Astrocyte (in vitro differentiated cells and primary cell): Measurements from ENCODE around the gene ANTXR1. TPM values are rescaled to one million over a fixed set of nuclear protein-coding genes. Genes with fewer than 3 reads are reported as not detected.

Experiments
- DNase-seq: peaks from one replicate; pipeline ENCODE4 v3.0.0-alpha.2; 2010; ENCODE audit warnings: low read depth
- FAIRE-seq: peaks from 2 replicates; lab custom pipeline; 2011; peaks lifted over from hg19 to GRCh38; lab: Jason Lieb, UNC
- H2AFZ ChIP-seq: 2 replicates; pipeline ENCODE4 v1.6.0; 2012; ENCODE audit warnings: low read depth, low read length, inconsistent platforms
- H3K27ac ChIP-seq: 2 replicates; pipeline ENCODE4 v1.5.1; 2011; ENCODE audit warnings: low read depth, low read length, inconsistent platforms
- H3K27me3 ChIP-seq: 2 replicates; pipeline ENCODE4 v1.6.0; 2011; ENCODE audit warnings: low read length, inconsistent platforms; ENCODE audit not compliant: insufficient read depth
- H3K36me3 ChIP-seq: 2 replicates; pipeline ENCODE4 v1.5.1; 2011; ENCODE audit warnings: low read length, inconsistent platforms; ENCODE audit not compliant: insufficient read depth
- H3K4me1 ChIP-seq: 2 replicates; pipeline ENCODE4 v1.5.1; 2011; ENCODE audit warnings: low read length, inconsistent platforms; ENCODE audit not compliant: insufficient read depth
- H3K4me2 ChIP-seq: 2 replicates; pipeline ENCODE4 v1.6.0; 2012; ENCODE audit warnings: low read length, inconsistent platforms
- H3K4me3 ChIP-seq: 2 replicates; pipeline ENCODE4 v1.5.1; 2011; ENCODE audit warnings: low read depth, mild to moderate bottlenecking, low read length, inconsistent platforms; ENCODE audit not compliant: insufficient read depth
- H3K79me2 ChIP-seq: 2 replicates; pipeline ENCODE4 v1.6.0; 2012; ENCODE audit warnings: mild to moderate bottlenecking, low read length, inconsistent platforms; ENCODE audit not compliant: insufficient read depth
- H3K9ac ChIP-seq: 2 replicates; pipeline ENCODE4 v1.6.0; 2012; ENCODE audit warnings: mild to moderate bottlenecking, low read length, inconsistent platforms
- H3K9me3 ChIP-seq: 2 replicates; pipeline ENCODE4 v1.5.1; 2012; ENCODE audit warnings: low read depth, mild to moderate bottlenecking, low read length, inconsistent platforms; ENCODE audit not compliant: insufficient read depth
- H4K20me1 ChIP-seq: 2 replicates; pipeline ENCODE4 v1.6.0; 2012; ENCODE audit warnings: low read length, inconsistent platforms; ENCODE audit not compliant: insufficient read depth
- H3K27ac Mint-ChIP-seq: one replicate; pipeline ENCODE4 v1.8.0; 2021; ENCODE audit warnings: mild to moderate bottlenecking, mixed read lengths; ENCODE audit not compliant: unreplicated experiment
- H3K27me3 Mint-ChIP-seq: one replicate; pipeline ENCODE4 v1.8.0; 2021; ENCODE audit warnings: low read depth, mixed read lengths; ENCODE audit not compliant: unreplicated experiment
- H3K36me3 Mint-ChIP-seq: one replicate; pipeline ENCODE4 v1.8.0; 2021; ENCODE audit warnings: low read depth, mixed read lengths; ENCODE audit not compliant: unreplicated experiment
- H3K4me1 Mint-ChIP-seq: one replicate; pipeline ENCODE4 v1.8.0; 2021; ENCODE audit warnings: low read depth, mixed read lengths; ENCODE audit not compliant: unreplicated experiment
- H3K4me3 Mint-ChIP-seq: one replicate; pipeline ENCODE4 v1.8.0; 2021; ENCODE audit warnings: mild to moderate bottlenecking, moderate library complexity, mixed read lengths; ENCODE audit not compliant: unreplicated experiment
- H3K9me3 Mint-ChIP-seq: one replicate; pipeline ENCODE4 v1.8.0; 2021; ENCODE audit warnings: mild to moderate bottlenecking, mixed read lengths; ENCODE audit not compliant: unreplicated experiment
- CTCF ChIP-seq: IDR thresholded peaks from 2 replicates; pipeline ENCODE4 v1.5.1; 2011; ENCODE audit warnings: low read depth, mild to moderate bottlenecking, inconsistent platforms, low read length, moderate library complexity; ENCODE audit not compliant: insufficient read depth
- EZH2 ChIP-seq: IDR thresholded peaks from 2 replicates; pipeline ENCODE4 v1.6.1; 2012; ENCODE audit warnings: mild to moderate bottlenecking, low read length, inconsistent platforms; ENCODE audit not compliant: insufficient read depth
- total RNA-seq: library from RNA; stranded (reverse); gene quantifications from 2 replicates; pipeline ENCODE4 v1.2.1, GENCODE V29; 2021

ANTXR1 gene
- total RNA-seq, 1 donor from 2014 or later = 67.8 TPM

GRCh38 chr2:68980956-68981355 is 32.0 kb upstream of the ANTXR1 start:
- Histone ChIP-seq H3K27ac (no peak overlapping the region), H3K4me3 (no peak overlapping the region), H3K9ac (no peak overlapping the region), H4K20me1 (no peaks in the 10 kb centered on the region), H3K79me2 (no peaks in the 10 kb centered on the region), H3K4me2 (no peak overlapping the region), H3K27me3 (no peaks in the 10 kb centered on the region), H3K4me1 (no peaks in the 10 kb centered on the region), H3K36me3 (no peaks in the 10 kb centered on the region), H2AFZ (no peak overlapping the region), H3K9me3 (no peaks in the 10 kb centered on the region)
- Mint-ChIP-seq H3K27ac (no peak overlapping the region), H3K4me3 (no peak overlapping the region), H3K36me3 (no peaks in the 10 kb centered on the region), H3K27me3 (no peaks in the 10 kb centered on the region), H3K4me1 (peaks cover 6% of the 10 kb centered on the region), H3K9me3 (no peaks in the 10 kb centered on the region)
- FAIRE-seq = no peak
- TF ChIP-seq CTCF = no peak
- TF ChIP-seq EZH2 = no peak
- DNase-seq = peak; percentile 27

DNA sequence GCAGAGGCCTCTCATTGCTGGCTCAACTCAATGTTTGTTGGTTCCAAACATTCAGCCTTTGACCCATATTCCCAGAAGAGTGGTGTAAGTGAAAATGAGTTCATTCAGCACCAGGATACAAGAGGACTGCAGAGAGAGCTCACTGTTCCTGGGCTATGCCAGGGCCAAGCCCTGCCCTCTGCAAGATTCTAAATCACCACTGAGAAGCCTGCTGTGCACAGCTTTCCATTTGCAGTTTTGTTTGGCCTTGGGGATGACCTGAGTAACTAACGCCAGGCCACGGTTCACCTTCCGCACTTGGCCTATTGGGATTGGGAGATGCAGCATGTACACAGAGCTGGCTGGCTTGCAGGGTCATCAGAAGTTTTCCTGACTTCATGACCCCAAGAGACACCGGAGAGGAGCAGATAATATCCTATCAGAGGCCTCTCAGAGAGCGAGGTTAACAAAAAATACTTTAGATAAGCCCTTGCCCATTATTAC is 25.9 kb upstream of the ANTXR1 start:
- Histone ChIP-seq H4K20me1 (no peaks in the 10 kb centered on the region), H3K4me1 (no peaks in the 10 kb centered on the region), H3K36me3 (no peaks in the 10 kb centered on the region), H3K9ac (no peak overlapping the region), H3K4me3 (no peak overlapping the region), H3K4me2 (no peak overlapping the region), H3K27ac (no peak overlapping the region), H3K9me3 (no peaks in the 10 kb centered on the region), H2AFZ (no peak overlapping the region), H3K79me2 (no peaks in the 10 kb centered on the region), H3K27me3 (peaks cover under 1% of the 10 kb centered on the region)
- Mint-ChIP-seq H3K36me3 (no peaks in the 10 kb centered on the region), H3K27me3 (no peaks in the 10 kb centered on the region), H3K4me3 (no peak overlapping the region), H3K4me1 (no peaks in the 10 kb centered on the region), H3K9me3 (no peaks in the 10 kb centered on the region), H3K27ac (no peak overlapping the region)
- FAIRE-seq (no peak), DNase-seq (no peak)
- TF ChIP-seq EZH2 (no peak), CTCF (no peak)

GRCh38 chr2:68989035-68989434 is 23.9 kb upstream of the ANTXR1 start:
- DNase-seq (no peak), FAIRE-seq (no peak)
- Histone ChIP-seq H3K36me3 (no peaks in the 10 kb centered on the region), H3K9me3 (no peaks in the 10 kb centered on the region), H3K4me1 (no peaks in the 10 kb centered on the region), H4K20me1 (no peaks in the 10 kb centered on the region), H3K79me2 (no peaks in the 10 kb centered on the region), H3K4me3 (no peak overlapping the region), H3K9ac (no peak overlapping the region), H3K4me2 (no peak overlapping the region), H2AFZ (no peak overlapping the region), H3K27me3 (peaks cover 2% of the 10 kb centered on the region), H3K27ac (no peak overlapping the region)
- TF ChIP-seq EZH2 (no peak), CTCF (no peak)
- H3K36me3 Mint-ChIP-seq = no peaks in the 10 kb centered on the region
- H3K27ac Mint-ChIP-seq = no peak overlapping the region
- H3K27me3 Mint-ChIP-seq = no peaks in the 10 kb centered on the region
- no peak overlapping the region for H3K4me3 Mint-ChIP-seq
- H3K9me3 Mint-ChIP-seq = peaks cover 3% of the 10 kb centered on the region
- no peaks in the 10 kb centered on the region for H3K4me1 Mint-ChIP-seq
